ENCODE data around the gene SOX2. TPM values are rescaled to one million over a fixed set of nuclear protein-coding genes. Genes with fewer than 3 reads are reported as not detected.
A peak's percentile ranks its signal among the peaks of the same experiment; 100 is the strongest.

The SOX2 gene
- total RNA-seq, 3 donors from 2014 or later (not counting 1 experiment from before 2014, with no cell fraction given): not detected

GRCh38 chr3:181722766-181723425, 11.2 kb downstream of the SOX2 start:
- H3K27ac Mint-ChIP-seq: no peak overlapping the region
- Histone ChIP-seq H3K9me3 (ENCODE audit: control insufficient read depth, insufficient read depth, low read length) (peaks cover 22% of the 10 kb centered on the region), H3K36me3 (ENCODE audit: control insufficient read depth, insufficient read depth, low read length) (no peaks in the 10 kb centered on the region), H3K27me3 (ENCODE audit: control insufficient read depth, insufficient read depth, low read length) (peaks cover 62% of the 10 kb centered on the region), H3K27ac (ENCODE audit: low read length) (no peak overlapping the region), H3K4me3 (ENCODE audit: low read length) (no peak overlapping the region), H3K4me1 (ENCODE audit: control insufficient read depth, insufficient read depth, low read length) (peaks cover 14% of the 10 kb centered on the region)
- no peak for ATAC-seq
- no peak overlapping the region for H3K4me3 Mint-ChIP-seq
- no peak for TF ChIP-seq CTCF (IDR thresholded peaks at IDR 0.05)
- peaks cover 85 to 88% of the 10 kb centered on the region in 2 donors for H3K27me3 Mint-ChIP-seq (ENCODE audit: low read depth in 2 of 2)
- 12% methylated on average over 11 of the region's 11 CpGs for WGBS (ENCODE audit: insufficient coverage)
- peaks cover 49% of the 10 kb centered on the region for H3K36me3 Mint-ChIP-seq
- peaks cover 5 to 14% of the 10 kb centered on the region in 2 donors for H3K4me1 Mint-ChIP-seq
- DNase-seq: no peak
- intact Hi-C loops (cut with micrococcal nuclease): no loop called here
- peaks cover 5 to 7% of the 10 kb centered on the region in 2 donors for H3K9me3 Mint-ChIP-seq

- H3K36me3 Mint-ChIP-seq: peaks cover 49% of the 10 kb centered on the region
- intact Hi-C loops (cut with micrococcal nuclease): no loop called here
- peaks cover 5 to 7% of the 10 kb centered on the region in 2 donors for H3K9me3 Mint-ChIP-seq
- ATAC-seq (no peak), DNase-seq (no peak)
- no peak overlapping the region for H3K27ac ChIP-seq (ENCODE audit: low read length)
- WGBS (ENCODE audit: insufficient coverage): 14% methylated on average over 26 of the region's 27 CpGs
- H3K27me3 ChIP-seq (ENCODE audit: control insufficient read depth, insufficient read depth, low read length): peaks cover 57% of the 10 kb centered on the region
- peaks cover 5 to 14% of the 10 kb centered on the region in 2 donors for H3K4me1 Mint-ChIP-seq
- H3K4me1 ChIP-seq (ENCODE audit: control insufficient read depth, insufficient read depth, low read length): peaks cover 14% of the 10 kb centered on the region
- no peaks in the 10 kb centered on the region for H3K36me3 ChIP-seq (ENCODE audit: control insufficient read depth, insufficient read depth, low read length)
- peak overlapping the region in 1 of 2 donors; percentile 29 for H3K27ac Mint-ChIP-seq
- no peak overlapping the region for H3K4me3 ChIP-seq (ENCODE audit: low read length)
- H3K4me3 Mint-ChIP-seq: no peak overlapping the region
- H3K27me3 Mint-ChIP-seq (ENCODE audit: low read depth in 2 of 2): peaks cover 85 to 86% of the 10 kb centered on the region in 2 donors
- peaks cover 22% of the 10 kb centered on the region for H3K9me3 ChIP-seq (ENCODE audit: control insufficient read depth, insufficient read depth, low read length)
- no peak for TF ChIP-seq CTCF (IDR thresholded peaks at IDR 0.05)
Observed at GRCh38 chr3:181723625-181724191, 12.0 kb downstream of the SOX2 start.

- ATAC-seq (no peak), DNase-seq (no peak)
- no peak overlapping the region for H3K4me3 Mint-ChIP-seq
- H3K4me1 ChIP-seq (ENCODE audit: control insufficient read depth, insufficient read depth, low read length): peaks cover 14% of the 10 kb centered on the region
- H3K36me3 Mint-ChIP-seq: peaks cover 49% of the 10 kb centered on the region
- H3K27ac ChIP-seq (ENCODE audit: low read length): no peak overlapping the region
- WGBS (ENCODE audit: insufficient coverage): 13% methylated on average over 25 of the region's 31 CpGs
- no peak overlapping the region for H3K4me3 ChIP-seq (ENCODE audit: low read length)
- peaks cover 5 to 14% of the 10 kb centered on the region in 2 donors for H3K4me1 Mint-ChIP-seq
- H3K9me3 Mint-ChIP-seq: peaks cover 7% of the 10 kb centered on the region in 2 donors
- TF ChIP-seq CTCF (IDR thresholded peaks at IDR 0.05): no peak
- H3K27me3 ChIP-seq (ENCODE audit: control insufficient read depth, insufficient read depth, low read length): peaks cover 60% of the 10 kb centered on the region
- intact Hi-C loops (cut with micrococcal nuclease): no loop called here
- peaks cover 22% of the 10 kb centered on the region for H3K9me3 ChIP-seq (ENCODE audit: control insufficient read depth, insufficient read depth, low read length)
- H3K27ac Mint-ChIP-seq: peak overlapping the region in 1 of 2 donors; percentile 29
- H3K36me3 ChIP-seq (ENCODE audit: control insufficient read depth, insufficient read depth, low read length): no peaks in the 10 kb centered on the region
- peaks cover 85 to 86% of the 10 kb centered on the region in 2 donors for H3K27me3 Mint-ChIP-seq (ENCODE audit: low read depth in 2 of 2)
Observed at GRCh38 chr3:181724192-181724965, 12.7 kb downstream of the SOX2 start.

Measured in natural killer cell (primary cell).